Activated CD8-positive, alpha-beta memory T cell treated with anti-CD3 and anti-CD28 coated beads for 1 hour (primary cell): ENCODE measurements around the gene SMARCA2.

Source experiments
- DNase-seq, 2 donors: peaks; one replicate each; pipeline ENCODE4 v3.0.0-alpha.2; 2020; ENCODE audit warnings: low read depth in 1 of 2; ENCODE audit errors: extremely low read depth in 1 of 2

SMARCA2 gene

DNA sequence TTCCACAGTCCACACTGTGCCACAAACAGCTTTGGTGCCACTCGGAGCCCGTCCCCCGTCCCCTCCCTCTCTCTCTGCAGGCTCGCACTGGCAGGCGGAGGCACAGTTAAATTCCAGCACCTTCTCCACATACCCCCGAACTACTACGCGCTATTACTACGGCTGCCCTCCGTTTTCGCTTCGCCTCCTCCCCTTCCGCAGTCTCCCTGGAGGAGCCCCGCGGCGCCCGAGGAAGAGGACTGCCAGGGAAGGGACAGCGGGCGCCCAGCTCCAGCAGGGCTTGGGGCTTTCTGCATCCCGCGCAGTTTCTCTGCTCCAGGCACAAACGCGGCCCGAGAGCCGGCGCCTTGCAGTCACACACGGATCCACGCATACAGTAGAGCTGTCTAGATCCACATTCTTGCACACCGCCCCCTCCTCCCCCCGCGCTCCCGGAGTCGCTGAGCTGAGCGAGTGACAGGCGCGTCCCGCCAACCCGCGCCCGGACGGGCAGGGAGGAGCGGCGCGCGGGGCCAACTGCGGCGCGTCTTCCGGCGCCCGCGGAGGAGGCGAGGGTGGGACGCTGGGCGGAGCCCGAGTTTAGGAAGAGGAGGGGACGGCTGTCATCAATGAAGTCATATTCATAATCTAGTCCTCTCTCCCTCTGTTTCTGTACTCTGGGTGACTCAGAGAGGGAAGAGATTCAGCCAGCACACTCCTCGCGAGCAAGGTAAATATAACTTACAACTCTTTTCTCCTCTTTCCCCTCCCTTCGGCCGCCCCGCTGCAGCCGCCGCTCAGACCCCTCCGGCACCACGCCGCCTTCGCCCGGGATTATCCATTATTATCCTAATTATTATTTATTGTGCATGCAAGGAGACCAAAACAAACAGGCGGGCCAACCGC is at the start of gene SMARCA2:
Gene SMARCA2, plus strand, starts transcription at position 652 of the 885 bp plus-strand sequence. CDS start 13,676 bp downstream, outside the sequence.
- DNase-seq: peak; percentile 88 to 97

GRCh38 chr9:1966725-1967366 is 48.3 kb upstream of the SMARCA2 start:
- DNase-seq: no peak

GRCh38 chr9:1969160-1969559 is 46.0 kb upstream of the SMARCA2 start:
- DNase-seq: no peak

GRCh38 chr9:1969898-1970297 is 45.2 kb upstream of the SMARCA2 start:
- no peak for DNase-seq

DNA sequence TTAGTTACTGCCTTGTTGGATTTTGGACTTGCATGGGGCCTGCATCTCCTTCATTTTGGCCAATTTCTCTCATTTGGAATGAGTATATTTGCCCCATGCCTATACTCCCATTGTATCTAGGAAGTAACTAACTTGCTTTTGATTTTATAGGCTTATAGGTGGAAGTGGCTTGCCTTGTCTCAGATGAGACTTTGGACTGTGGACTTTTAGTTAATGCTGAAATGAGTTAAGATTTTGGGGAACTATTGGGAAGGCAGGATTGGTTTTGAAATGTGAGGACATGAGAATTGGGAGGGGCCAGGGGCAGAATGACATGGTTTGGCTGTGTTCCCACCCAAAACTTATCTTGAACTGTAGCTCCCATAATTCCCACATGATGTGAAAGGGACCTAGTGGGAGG is 42.5 kb upstream of the SMARCA2 start:
- no peak for DNase-seq

GRCh38 chr9:1977026-1977425 is 38.1 kb upstream of the SMARCA2 start:
- DNase-seq: no peak

DNA sequence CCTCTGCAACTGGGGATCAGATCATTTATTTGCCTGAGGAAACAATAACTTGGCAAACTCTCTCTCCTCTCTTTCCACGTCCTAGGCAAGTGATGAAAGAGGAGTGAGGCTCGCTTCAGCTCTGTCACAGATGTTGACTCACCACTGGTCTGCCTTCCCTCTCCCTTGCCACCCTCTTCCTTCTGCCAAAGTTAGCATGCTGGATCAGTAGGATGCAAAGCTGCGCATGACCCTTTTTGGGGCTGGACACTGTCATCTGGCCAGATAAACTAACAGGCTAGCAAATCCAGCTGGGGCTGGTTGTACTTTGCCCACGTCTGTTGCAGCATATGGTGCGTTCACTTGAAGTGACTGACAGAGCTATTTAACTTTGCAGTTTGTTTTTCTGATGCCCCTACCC is 36.2 kb upstream of the SMARCA2 start:
- no peak for DNase-seq

GRCh38 chr9:1979741-1980367 is 35.3 kb upstream of the SMARCA2 start:
- DNase-seq: no peak

DNA sequence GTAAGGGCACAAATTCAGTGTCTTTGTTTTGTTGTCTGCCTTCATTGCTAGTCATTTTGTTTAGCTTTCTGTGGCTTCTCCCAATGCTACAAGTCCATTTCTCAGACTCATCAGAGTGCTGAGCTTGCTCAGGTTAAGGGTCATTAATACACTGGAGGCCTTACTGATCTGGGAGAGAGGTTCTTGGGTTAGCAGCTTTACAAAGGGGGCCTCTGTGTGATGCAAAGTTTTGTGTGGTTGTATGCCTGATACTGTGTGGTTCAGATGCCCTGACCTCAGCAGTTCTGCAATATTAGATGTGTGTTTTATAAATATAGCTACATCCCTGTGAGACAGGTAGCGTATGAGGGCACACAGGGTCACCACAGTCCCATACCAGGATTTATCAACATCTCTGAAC is 34.8 kb upstream of the SMARCA2 start:
- DNase-seq: no peak

- DNase-seq: no peak
Measured at GRCh38 chr9:1982074-1982473, 33.1 kb upstream of the SMARCA2 start.

GRCh38 chr9:1986341-1986740 is 28.8 kb upstream of the SMARCA2 start:
- no peak for DNase-seq

- DNase-seq: no peak
Measured at GRCh38 chr9:1989500-1989899, 25.6 kb upstream of the SMARCA2 start.

DNA sequence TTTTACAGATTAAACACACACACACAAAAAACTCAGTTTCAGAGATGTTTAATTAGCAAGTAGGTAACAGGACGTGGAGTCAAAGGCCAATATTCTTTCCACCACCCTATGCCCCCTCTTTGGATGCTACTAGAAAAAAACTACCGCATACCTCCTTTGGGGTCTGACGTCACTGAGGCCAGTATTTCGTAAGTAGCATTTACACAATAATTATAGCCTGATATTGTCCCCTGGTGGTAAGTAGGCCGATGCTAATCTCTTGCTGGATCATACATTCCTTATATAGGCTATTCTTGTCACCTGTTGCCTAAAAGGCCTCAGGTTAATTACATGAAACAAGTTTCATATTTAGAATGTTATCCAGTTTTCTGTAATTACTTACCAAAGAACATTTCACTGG is 21.0 kb upstream of the SMARCA2 start:
- no peak for DNase-seq

DNA sequence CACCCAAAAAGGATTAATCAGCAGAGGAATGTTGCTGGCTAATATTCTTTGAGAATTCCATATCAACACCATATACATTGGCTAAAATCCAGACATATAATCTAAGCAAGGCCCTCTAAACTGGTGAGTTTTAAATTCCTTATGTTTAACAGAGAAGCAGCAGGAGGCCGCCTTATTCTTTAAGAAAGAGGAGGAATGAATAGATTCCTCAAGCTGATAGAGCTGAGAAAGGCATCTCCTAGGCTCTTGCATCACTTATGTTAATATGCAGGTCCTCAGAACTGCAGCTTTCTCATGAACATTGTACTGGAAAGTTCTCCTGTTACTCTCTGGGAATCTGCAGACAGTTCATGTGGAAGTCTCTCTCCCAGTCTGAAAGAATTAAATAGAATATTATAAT is 20.1 kb upstream of the SMARCA2 start:
- DNase-seq: no peak

- no peak for DNase-seq
Measured at GRCh38 chr9:1996156-1996555, 19.0 kb upstream of the SMARCA2 start.

GRCh38 chr9:1997646-1998045 is 17.5 kb upstream of the SMARCA2 start:
- DNase-seq: no peak

GRCh38 chr9:1998111-1998510 is 17.0 kb upstream of the SMARCA2 start:
- no peak for DNase-seq

- no peak for DNase-seq
Measured at GRCh38 chr9:2000314-2000713, 14.8 kb upstream of the SMARCA2 start.

- no peak for DNase-seq
Measured at GRCh38 chr9:2008372-2008771, 6.8 kb upstream of the SMARCA2 start.

GRCh38 chr9:2012347-2012746 is 2.8 kb upstream of the SMARCA2 start:
- DNase-seq: no peak

DNA sequence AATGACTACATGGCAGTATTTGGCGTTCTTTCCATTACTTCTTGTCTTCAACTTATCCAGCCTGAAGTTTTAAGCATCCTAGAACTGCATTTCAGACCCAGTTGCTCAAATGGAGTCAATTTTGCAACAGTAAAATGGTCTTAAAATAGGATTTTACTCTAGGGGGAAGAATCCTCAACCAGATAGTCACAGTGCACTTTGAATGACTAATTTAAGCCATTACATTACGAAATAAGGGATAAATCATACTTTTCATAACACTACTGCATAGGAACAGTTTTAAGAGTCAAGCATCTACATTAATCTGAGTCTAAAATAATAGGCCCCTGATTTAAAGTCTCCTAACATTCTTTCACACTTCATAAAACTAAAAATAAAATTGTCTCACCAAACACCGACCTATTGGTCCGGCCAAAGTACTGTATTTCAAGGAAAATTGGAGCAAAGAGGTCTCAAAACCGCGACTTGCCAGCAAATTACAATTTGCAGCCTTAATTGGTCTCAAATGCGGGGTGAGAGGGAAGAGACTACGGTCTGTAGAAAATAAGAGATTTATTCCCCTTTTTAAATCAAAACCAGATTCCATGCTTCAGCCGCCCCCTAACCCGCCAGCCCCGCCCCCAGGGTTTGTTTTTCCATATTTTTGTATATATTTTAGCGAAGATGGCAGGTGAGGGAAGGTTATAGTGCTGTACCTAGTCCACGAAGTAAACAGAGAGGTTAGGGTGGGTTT is 1.2 kb upstream of the SMARCA2 start:
- DNase-seq: no peak
